Activated CD8-positive, alpha-beta memory T cell treated with anti-CD3 and anti-CD28 coated beads, Interleukin-2, amount 50 U/mL, for 1 hour (primary cell): ENCODE data around the gene C15orf62.

ENCODE experiments used
- DNase-seq: peaks from one replicate; pipeline ENCODE4 v3.0.0-alpha.2; 2020; ENCODE audit errors: extremely low read depth

C15orf62 gene, protein sequence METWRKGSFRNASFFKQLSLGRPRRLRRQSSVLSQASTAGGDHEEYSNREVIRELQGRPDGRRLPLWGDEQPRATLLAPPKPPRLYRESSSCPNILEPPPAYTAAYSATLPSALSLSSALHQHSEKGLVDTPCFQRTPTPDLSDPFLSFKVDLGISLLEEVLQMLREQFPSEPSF

GRCh38 chr15:40769274-40770146 lies at the start of gene C15orf62:
C15orf62 (plus strand) TSS chr15:40769980; CDS start chr15:40770496, 516 bp downstream.
- peak; percentile 70 for DNase-seq

GRCh38 chr15:40721701-40722100 lies 48.1 kb upstream of the C15orf62 start:
- no peak for DNase-seq

DNA sequence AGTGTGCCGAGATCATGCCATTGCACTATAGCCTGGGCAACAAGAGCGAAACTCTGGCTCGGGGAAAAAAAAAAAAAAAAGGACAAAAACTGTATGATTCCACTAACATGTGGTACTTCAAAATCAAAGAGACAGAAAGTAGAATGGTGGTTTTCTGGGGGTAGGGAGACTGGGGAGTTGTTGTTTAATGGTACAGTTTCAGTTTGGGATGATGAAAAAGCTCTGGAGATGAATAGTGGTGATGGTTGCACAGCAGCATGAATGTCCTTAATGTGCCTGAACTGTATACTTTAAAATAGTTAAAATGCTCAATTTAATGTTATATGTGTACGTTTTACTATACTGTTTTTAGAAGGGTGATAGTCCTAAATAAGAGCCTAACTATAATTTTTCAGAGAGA lies 47.4 kb upstream of the C15orf62 start:
- no peak for DNase-seq

DNA sequence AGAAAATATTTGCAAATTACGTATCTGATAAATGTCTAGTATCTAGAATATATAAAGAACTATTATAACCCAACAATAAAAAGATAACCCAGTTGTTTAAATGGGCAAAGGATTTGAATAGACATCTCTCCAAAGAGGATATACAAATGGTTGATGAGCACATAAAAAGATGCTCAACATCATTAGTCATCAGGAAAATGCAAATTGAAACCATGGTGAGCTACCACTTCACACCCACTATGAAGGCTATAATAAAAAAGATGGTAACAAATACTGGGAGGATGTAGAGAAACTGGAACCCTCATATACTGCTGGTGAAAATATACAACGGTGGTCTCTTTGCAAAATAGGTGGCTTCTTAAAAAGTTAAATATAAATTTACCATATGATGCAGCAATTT lies 46.8 kb upstream of the C15orf62 start:
- DNase-seq, result no peak

DNA sequence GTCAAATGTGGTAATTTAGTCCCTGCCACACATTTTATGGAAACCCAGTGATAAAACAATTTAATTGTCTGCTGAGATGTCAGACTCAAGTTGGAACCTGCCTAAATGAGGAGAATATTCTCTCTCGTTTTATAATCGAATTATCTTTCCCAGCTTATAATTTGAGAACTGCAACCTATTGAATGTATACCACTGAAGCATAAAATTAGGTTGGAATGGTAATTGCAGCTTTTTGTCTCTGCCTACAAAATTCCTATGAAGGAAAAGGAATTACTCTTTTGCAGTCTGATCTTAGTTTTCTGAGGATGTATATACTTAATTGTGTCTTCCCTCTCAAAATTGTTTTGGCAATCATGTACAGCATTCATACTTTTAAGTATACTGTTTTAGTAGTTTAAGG lies 45.9 kb upstream of the C15orf62 start:
- no peak for DNase-seq

GRCh38 chr15:40731034-40731433 lies 38.7 kb upstream of the C15orf62 start:
- no peak for DNase-seq

GRCh38 chr15:40736575-40736974 lies 33.2 kb upstream of the C15orf62 start:
- no peak for DNase-seq

GRCh38 chr15:40737048-40737447 lies 32.7 kb upstream of the C15orf62 start:
- DNase-seq, result no peak

DNA sequence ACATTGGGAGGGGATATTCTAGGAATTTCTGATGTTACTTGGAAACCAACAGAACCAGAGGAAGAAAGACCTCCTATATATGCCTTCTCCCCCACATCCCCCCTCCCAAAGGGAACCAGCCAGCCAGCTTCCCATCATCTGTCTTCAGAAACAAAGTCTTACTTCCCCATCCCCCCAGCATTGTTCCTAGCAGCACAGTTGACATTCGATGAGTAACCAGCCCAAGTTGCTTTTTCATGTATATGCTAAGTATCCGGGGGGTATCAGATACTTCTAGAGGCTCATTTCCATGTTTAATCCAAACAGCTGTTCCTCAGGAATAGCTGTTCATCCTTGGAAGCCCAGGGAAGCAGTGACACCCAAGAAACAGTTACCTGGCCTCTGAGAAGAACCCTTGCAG lies 30.7 kb upstream of the C15orf62 start:
- no peak for DNase-seq

DNA sequence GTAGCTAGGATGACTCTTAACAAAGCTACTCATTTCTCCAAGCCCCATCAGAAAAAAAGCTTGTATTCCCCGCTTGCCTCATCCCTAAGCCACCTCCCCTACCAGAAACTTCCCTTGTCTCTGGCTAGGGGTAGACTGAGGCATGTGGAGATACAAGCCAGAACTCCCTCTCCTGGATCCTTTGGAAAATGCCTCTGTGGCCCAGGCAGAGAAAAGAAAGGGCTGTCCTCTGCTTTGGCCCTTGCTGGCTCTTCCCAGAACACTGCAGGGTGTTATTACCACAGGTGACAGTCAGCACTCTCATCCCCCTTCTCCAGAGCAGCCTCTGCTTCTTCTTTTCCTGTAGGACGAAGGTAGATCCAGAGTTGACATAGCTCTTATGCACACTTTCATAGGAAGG lies 29.9 kb upstream of the C15orf62 start:
- DNase-seq, result no peak

DNA sequence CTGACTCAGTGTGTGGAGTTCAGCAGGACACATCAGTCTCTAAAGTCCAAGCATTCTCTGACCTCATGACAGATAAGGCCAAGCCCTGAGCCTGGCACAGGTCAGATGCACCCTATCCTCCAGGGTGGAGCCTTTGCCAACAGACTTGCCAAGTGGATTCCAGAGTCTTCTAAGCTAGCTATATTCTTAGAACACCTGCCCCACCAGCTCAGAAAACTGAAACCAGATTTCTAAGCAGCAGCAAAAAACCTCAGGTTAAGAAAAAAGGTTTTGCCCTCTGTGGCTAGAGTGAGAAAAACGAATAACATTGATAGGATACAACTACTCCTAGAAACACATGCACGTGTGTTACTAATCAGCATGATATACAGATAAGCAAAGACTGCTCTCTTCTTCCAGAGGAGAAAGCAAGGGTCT lies 26.3 kb upstream of the C15orf62 start:
- DNase-seq, result no peak

- DNase-seq, result no peak
These were observed 25.6 kb upstream of the C15orf62 start for GRCh38 chr15:40743921-40744814.

GRCh38 chr15:40744815-40745152 lies 25.0 kb upstream of the C15orf62 start:
- DNase-seq, result no peak

DNA sequence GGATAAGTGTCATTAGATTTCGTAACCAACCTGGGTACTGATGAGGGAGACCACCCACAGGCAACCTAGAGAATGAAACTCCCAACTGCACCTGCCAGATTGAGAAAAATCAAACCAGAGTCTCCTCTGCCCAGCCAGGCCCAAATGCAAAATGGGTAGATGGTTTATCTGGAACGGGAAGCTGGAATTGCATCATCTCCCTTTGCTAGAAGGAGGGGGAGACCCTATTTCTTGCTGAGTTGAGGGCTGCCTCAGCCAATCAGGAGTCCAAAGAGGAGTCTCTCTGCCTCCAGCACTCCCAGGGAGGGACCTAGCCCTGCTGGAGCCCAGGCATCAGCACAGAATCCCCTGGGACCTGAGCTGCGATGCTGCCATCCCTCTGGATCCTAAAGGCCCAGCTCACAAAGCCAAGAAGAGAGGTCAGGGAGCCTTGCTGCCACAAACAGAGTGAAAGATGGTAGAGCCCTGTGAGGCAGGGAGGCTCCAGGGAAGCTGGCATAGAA lies 22.8 kb upstream of the C15orf62 start:
- no peak for DNase-seq

DNA sequence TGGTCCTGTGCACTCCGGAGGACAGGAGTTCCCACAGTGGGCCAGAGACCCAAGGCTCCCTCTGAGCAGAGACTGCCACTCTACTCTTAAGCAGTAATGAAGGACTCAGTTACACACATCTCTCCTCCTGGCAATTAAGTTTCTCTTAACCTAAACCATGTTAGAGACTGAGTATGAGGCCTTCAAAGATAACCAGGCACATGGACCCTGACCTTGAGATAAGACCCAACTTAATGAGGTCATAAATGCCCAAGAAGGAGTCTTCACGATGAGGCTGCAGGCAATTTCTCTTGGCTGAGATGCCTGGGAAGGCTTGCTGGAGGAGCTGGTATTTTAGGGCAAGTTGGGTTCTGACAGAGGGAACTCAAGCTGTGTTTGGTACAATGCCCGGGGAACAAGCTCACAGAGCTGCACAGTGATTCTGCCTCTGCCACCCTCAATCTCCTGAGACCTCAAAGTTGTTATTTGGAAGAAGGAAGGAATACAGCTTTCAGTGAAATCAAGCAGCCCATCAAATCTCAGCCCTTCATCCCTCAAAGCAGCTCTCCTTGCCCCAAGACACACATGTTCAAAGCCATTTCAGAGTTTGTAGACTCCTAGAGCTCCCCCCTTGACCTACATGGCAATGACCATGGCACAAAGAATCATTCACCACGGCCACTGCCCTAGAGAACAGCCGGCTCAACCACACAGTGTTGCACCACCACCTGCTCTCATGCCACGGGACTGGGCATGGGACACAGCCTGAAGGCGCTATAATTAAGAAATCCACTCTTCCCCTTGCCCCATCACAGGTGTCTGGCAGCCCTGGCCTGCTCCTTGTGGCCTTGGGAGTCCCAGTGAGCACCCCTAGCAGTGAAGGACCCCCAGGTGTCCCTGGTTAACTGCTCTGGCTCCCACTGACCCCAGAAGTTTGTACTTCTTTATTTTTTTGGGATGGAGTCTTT lies 21.8 kb upstream of the C15orf62 start:
- no peak for DNase-seq

- no peak for DNase-seq
These were observed 20.6 kb upstream of the C15orf62 start for GRCh38 chr15:40749151-40749630.

DNA sequence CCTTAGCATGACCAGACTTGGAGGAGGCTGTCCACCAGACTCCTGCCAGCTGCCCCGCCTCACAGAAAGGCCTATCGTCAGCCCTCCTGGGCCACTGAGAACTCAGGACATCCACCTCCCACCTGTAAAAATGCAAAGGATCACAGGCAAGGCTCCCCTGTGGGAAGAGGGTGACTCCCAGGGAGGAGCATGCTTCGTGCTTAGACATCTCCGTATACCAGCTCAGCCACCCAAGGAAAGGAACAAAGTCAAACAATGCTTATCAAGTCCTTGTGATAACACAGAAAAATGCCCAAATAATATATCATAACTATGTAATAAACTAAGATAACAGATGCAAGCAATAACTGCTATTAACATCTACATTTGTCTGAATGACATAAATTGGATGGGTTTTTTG lies 18.9 kb upstream of the C15orf62 start:
- DNase-seq, result no peak

GRCh38 chr15:40751745-40752144 lies 18.0 kb upstream of the C15orf62 start:
- no peak for DNase-seq

- no peak for DNase-seq
These were observed 15.3 kb upstream of the C15orf62 start for GRCh38 chr15:40754574-40754882.

GRCh38 chr15:40754883-40755811 lies 14.6 kb upstream of the C15orf62 start, which contains the start of gene RMDN3:
RMDN3 (minus strand) TSS chr15:40755254; CDS start chr15:40754783, 471 bp downstream.
- DNase-seq, result peak; percentile 82
